Measurements from ENCODE around the gene IRF8. TPM values are rescaled to one million over a fixed set of nuclear protein-coding genes. Genes with fewer than 3 reads are reported as not detected.

The IRF8 gene
- total and polyA plus RNA-seq, 10 donors = 103 to 329 (median 252) TPM

DNA sequence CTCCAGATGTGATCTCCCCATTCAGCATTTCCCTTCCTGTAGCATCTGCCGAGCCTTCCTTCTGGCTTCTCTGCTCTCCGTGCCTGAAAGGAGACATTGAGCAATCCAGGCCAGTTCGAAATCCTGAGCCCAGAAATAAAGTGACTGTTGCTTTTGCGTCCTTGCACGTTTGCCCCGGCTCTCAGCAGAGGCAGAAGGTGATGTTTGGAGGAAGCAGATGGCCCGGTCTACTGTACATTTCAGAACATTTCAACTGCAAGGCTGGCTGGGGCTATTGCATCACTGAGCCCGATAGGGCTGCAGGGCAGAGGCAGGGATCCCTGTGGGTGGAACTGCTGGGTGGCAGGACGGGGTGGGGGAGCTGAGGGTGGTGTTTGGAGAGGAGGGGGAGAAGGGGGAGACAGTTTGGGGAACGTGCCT, 29.4 kb downstream of the IRF8 start:
- Histone ChIP-seq H3K27me3 (replicated peaks in 1 of 7) (peaks cover 0 to 17% (median 0%) of the 10 kb centered on the region in 7 donors), H3K4me3 (no peak overlapping the region), H3K36me3 (peaks cover 0 to 4% (median 0%) of the 10 kb centered on the region in 6 donors), H3K4me1 (peaks cover 7 to 73% (median 41%) of the 10 kb centered on the region in 6 donors), H3K27ac (peak overlapping the region in 3 of 8 donors; percentile 27 to 46 (median 32)), H3K9me3 (no peaks in the 10 kb centered on the region)
- intact Hi-C loops (cut with DNase I; ENCODE audit: low total_unique reads) = no loop called here
- no peak for DNase-seq
- TF ChIP-seq POLR2AphosphoS5 (IDR thresholded peaks at IDR 0.05) (peak in 2 of 3 donors; percentile 47 to 61), POLR2A (IDR thresholded peaks at IDR 0.05) (no peak)
- WGBS, 5 donors = 12 to 19% (median 16%) methylated on average over 10 of the region's 10 CpGs

DNA sequence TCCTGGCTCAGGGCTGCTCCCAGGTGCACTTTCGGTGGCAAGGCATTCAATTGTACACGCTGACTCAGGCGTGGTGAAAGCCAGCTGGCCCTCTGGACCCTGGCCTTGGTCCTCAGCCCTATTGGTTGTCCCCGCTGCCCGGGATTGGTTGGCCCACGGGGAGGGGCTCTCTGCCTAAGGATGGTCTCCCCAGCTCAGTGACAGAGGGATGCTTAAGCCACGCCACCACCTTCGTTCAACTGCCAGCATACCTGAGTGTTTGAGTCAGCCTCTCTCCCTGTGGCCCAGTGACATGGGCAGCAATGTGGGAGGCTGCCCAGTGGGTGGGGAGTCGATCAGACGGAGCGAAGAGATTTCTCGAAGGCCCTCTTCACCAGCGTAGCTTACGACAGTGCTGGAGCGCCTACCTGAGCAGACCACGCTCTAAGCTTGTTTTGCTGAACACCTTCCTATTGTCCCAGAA, 30.3 kb downstream of the IRF8 start:
- intact Hi-C loops (cut with DNase I; ENCODE audit: low total_unique reads) = no loop called here
- H3K4me1 ChIP-seq = peaks cover 7 to 76% (median 41%) of the 10 kb centered on the region in 6 donors
- DNase-seq = no peak
- WGBS, 5 donors = 83 to 96% (median 95%) methylated on average over 14 to 16 of the region's 16 CpGs
- H3K36me3 ChIP-seq = no peaks in the 10 kb centered on the region
- H3K4me3 ChIP-seq = no peak overlapping the region
- no peak overlapping the region for H3K27ac ChIP-seq
- peaks cover 0 to 18% (median 0%) of the 10 kb centered on the region in 7 donors for H3K27me3 ChIP-seq (replicated peaks in 1 of 7)
- no peaks in the 10 kb centered on the region for H3K9me3 ChIP-seq
- TF ChIP-seq POLR2A (IDR thresholded peaks at IDR 0.05) = no peak
- TF ChIP-seq, protein P1, sequence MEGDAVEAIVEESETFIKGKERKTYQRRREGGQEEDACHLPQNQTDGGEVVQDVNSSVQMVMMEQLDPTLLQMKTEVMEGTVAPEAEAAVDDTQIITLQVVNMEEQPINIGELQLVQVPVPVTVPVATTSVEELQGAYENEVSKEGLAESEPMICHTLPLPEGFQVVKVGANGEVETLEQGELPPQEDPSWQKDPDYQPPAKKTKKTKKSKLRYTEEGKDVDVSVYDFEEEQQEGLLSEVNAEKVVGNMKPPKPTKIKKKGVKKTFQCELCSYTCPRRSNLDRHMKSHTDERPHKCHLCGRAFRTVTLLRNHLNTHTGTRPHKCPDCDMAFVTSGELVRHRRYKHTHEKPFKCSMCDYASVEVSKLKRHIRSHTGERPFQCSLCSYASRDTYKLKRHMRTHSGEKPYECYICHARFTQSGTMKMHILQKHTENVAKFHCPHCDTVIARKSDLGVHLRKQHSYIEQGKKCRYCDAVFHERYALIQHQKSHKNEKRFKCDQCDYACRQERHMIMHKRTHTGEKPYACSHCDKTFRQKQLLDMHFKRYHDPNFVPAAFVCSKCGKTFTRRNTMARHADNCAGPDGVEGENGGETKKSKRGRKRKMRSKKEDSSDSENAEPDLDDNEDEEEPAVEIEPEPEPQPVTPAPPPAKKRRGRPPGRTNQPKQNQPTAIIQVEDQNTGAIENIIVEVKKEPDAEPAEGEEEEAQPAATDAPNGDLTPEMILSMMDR (IDR thresholded peaks at IDR 0.05 in 8 of 11, conservative IDR thresholded peaks at IDR 0.05 in 3 of 11) = no peak
- no peak for TF ChIP-seq POLR2AphosphoS5 (IDR thresholded peaks at IDR 0.05)

DNA sequence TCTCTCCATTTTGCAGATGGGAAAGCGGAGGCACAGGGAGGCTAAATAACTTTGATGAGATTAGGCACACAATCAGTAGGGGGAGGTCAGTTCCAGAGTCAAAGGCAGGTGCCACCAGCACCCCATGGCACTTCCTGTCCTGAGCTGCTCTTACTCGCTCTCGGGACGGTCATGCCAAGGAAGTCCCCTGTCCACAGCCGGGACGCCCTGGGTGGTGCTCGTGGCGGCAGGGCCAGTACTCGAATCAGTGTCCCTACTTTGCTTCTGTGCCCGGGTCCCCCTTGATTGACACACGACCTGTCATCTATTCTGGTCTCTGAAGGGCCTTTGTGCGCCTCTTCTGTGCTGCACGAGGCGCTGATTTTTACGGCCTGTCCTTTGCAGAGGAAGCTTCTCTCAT, 31.3 kb downstream of the IRF8 start:
- intact Hi-C loops (cut with DNase I; ENCODE audit: low total_unique reads) = no loop called here
- WGBS, 5 donors = 67 to 92% (median 83%) methylated on average over 15 of the region's 15 CpGs

DNA sequence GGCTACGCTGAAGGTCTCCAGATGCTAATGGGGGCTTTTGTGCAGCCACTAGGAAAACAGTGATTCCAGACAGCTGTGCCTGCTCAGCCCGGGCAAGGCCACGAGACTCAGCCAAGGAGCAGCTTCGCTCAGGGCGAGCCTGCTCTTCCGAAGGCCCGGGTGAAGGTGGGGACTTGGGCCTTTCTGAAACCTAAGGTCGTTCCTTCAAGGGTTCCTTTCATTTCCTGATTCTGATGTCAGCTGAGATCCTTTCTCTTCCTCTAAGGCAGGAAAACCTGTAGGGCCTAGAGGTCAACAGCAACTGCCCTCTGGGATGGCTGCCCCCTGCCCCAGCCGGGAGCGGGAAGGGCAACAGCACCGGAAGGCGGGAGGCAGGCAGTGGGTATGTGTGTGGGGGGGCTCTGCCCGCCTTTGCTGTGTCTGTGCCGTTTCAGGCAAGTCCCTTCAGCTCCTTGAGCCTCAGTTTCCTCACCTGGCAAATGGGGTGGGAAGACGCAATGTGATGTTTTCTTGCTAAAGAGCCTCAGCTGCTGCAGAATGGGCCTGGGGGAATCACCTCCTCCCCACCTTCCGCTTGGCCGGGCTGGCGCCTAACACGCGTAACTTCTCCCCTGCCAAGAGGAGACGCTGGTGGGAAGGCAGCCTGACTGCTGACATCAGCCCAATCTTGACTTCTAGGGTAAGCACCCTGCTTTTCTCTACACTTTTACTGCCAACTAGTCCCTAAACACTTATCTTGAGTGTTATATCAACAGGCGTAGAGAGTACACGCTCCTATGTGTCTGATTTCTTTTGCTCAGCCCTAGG, 32.8 kb downstream of the IRF8 start:
- Histone ChIP-seq H3K4me3 (no peak overlapping the region), H3K36me3 (no peaks in the 10 kb centered on the region), H3K9me3 (no peaks in the 10 kb centered on the region), H3K4me1 (peaks cover 13 to 95% (median 58%) of the 10 kb centered on the region in 6 donors), H3K27me3 (replicated peaks in 1 of 7) (peaks cover 0 to 25% (median 0%) of the 10 kb centered on the region in 7 donors), H3K27ac (peak overlapping the region in 5 of 8 donors; percentile 1 to 67 (median 34))
- DNase-seq = no peak
- TF ChIP-seq POLR2AphosphoS5 (IDR thresholded peaks at IDR 0.05) = peak in 2 of 3 donors; percentile 45 to 51
- TF ChIP-seq, protein P1 (IDR thresholded peaks at IDR 0.05 in 8 of 11, conservative IDR thresholded peaks at IDR 0.05 in 3 of 11) = no peak
- WGBS, 5 donors = 67 to 77% (median 73%) methylated on average over 16 to 23 of the region's 23 CpGs
- intact Hi-C loops (cut with DNase I; ENCODE audit: low total_unique reads) = no loop called here

More for the DNA sequence above, 31.3 kb downstream of the IRF8 start:
- H3K4me3 ChIP-seq = no peak overlapping the region
- TF ChIP-seq, protein P1 (IDR thresholded peaks at IDR 0.05 in 8 of 11, conservative IDR thresholded peaks at IDR 0.05 in 3 of 11) = no peak
- peaks cover 10 to 80% (median 45%) of the 10 kb centered on the region in 6 donors for H3K4me1 ChIP-seq
- H3K36me3 ChIP-seq = no peaks in the 10 kb centered on the region
- H3K27me3 ChIP-seq (replicated peaks in 1 of 7) = peaks cover 0 to 25% (median 0%) of the 10 kb centered on the region in 7 donors
- no peak overlapping the region for H3K27ac ChIP-seq
- no peaks in the 10 kb centered on the region for H3K9me3 ChIP-seq
- no peak for DNase-seq
